HS-27A (cell line): ENCODE data around the gene KYNU.
"Not testable (repeated sequence)": the region's sequence is repeated elsewhere in the genome, so short reads cannot be mapped to it uniquely, and the experiment has no call there.

ENCODE experiments used
- DNase-seq: peaks from one replicate; pipeline ENCODE4 v3.0.0-alpha.2; 2012; ENCODE audit warnings: low read depth, missing footprints

Gene KYNU

GRCh38 chr2:142877216-142877838 lies at the start of gene KYNU:
KYNU (plus strand) TSS chr2:142877664; CDS start chr2:142885368, 7,704 bp downstream.
- DNase-seq: no peak

DNA sequence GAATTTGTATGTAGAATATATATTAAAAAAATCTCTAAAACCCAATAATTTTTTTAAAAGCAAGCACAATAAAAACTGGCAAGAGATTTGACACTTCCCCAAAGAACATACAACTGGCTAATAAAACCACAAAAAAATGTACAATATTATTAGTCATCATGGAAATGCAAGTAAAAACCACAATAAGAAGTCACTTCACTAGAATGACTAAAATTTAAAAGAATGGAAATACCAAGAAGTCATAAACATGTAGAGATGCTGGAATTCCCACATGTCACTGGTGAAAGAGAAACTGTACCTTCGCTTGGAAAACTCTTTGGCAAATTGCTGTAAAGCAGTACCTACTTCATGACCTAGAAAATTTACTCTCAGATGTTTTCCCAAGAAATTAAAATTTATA lies 43.4 kb upstream of the KYNU start:
- peak; percentile 34 for DNase-seq

DNA sequence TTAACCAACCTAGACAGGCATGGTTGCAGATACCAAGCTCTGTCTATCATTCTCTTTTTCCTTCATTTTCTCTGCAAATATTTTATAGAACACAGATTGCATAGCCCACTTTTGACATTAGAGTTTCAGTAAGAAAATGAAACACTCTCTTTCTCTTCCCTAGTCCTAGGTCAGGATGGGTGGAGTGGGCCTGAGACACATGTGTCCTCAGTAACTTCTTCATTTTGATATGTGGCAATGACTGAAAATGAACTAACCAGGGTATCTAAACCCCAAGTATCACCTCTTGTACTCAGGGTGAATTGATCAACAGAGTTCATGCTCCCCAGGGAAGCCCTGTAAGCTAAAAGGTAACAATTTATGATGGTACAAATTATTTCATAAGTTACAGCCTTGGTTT lies 37.0 kb upstream of the KYNU start:
- DNase-seq: no peak

- no peak for DNase-seq
Measured at GRCh38 chr2:142841788-142842187, 35.7 kb upstream of the KYNU start.

GRCh38 chr2:142842369-142842768 lies 35.1 kb upstream of the KYNU start:
- no peak for DNase-seq

GRCh38 chr2:142843731-142844130 lies 33.7 kb upstream of the KYNU start:
- DNase-seq: no peak

- DNase-seq: no peak
Measured at GRCh38 chr2:142848023-142848606, 29.3 kb upstream of the KYNU start.

- DNase-seq: no peak
Measured at GRCh38 chr2:142849820-142850219, 27.6 kb upstream of the KYNU start.

- no peak for DNase-seq
Measured at GRCh38 chr2:142853912-142854311, 23.6 kb upstream of the KYNU start.

GRCh38 chr2:142857256-142858164 lies 20.0 kb upstream of the KYNU start:
- DNase-seq: no peak

DNA sequence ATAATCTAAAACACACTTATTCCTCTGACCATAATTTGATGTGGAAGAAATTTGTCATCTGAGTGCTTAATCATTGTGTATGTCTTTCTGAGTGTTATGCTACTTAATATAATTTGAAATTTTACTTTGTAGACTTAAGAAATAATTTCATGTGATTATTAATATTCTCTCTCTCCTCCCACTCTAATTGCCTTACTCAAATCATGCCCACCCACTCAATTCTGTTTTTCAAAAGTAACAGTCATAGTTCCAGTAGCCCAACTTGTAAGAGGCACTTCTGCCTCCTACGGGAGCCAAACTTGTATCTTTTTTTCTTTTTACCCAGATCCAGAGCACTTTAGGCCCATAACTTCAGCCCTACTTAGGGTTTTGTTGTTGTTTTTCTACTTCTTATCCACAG lies 18.5 kb upstream of the KYNU start:
- DNase-seq: no peak

DNA sequence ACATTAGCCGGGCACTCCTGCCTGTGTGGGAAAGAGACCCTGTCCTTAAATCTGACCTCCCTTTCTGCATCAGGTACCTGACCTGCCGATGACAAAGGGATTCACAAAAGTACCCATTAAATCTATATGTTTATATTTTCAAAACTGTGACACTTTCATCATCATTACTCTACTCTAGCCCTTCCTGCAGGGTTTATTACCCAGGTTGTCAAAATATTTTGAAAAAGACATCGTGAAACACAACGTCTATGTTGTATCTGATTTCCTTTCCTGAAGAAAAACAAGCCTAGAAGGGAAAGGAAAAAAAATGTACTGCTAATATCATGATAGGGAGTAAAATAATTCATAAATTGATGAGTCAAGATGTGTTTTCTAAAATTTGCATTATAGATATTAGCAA lies 15.2 kb upstream of the KYNU start:
- no peak for DNase-seq

- no peak for DNase-seq
Measured at GRCh38 chr2:142862847-142863246, 14.6 kb upstream of the KYNU start.

DNA sequence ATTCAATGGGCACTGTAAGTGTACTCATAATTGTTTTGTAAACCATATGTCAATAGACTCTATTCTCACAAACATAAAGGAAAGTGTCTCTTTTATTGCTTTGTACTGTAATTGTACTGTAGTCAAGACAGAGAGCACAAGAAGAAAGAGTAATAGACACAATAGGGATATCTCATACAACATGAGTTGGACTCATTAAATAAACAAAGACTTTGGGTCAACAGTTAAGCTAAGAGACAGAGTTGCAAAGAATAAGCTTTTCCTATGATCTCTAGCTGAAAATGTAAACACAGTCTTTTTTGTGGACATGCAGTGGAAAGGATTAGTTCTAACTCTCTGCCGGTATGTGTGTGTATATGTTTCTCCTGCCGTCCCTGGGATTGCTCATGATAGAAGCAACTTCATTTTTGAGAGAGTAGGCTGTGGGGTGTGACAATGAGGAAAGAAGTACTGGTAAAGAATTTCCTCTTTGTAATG lies 13.9 kb upstream of the KYNU start:
- DNase-seq: no peak

DNA sequence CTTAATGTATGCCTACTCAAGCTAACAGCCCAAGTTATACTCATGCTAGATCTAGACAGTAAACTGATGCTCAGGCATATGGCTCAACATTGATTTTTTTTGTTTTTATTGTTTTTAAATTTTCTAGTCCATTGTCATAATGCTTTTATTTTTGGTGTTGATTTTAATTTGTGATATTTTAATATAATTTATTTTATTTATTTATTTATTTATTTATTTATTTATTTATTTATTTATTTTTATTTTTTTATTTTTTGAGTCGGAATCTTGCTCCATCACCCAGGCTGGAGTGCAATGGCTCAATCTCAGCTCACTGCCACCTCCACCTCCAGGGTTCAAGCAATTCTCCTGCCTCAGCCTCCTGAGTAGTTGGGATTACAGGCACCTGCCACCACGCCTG lies 12.9 kb upstream of the KYNU start:
- DNase-seq: not testable (repeated sequence)

DNA sequence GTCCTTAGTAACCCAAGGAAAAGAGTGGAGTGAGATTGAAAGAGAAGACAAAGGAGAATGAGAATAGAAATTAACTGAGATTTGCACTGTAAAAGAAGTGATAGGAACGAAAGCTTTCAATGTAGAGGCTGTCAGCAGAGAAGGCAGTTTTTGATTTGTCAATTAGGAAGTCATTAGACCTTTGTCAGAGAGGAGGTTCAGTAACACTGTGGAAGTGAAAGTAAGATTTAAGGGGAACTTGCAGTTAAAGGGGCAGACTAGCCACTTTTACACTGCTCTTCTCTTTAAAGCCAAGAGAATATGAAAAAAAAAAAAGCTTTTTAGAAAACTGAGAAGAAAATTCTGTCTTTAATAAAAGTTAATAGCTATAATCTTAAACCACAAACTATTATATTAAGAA lies 11.5 kb upstream of the KYNU start:
- no peak for DNase-seq

DNA sequence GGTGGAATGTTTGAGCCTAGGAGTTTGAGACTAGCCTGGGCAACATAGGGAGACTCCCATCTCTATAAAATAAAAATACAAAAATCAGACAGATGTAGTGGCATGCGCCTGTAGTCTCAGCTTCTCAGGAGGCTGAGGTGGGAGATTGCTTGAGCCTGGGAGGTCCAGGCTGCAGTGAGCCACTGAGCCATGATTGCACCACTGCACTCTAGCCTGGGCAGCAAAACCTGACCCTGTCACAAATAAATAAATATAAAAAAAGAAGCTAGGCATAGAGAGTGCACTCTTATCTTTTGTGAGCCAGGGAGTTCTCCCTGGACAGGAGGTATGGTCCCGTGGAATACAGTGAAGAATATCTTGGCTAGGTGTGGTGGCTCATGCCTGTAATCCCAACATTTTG lies 11.0 kb upstream of the KYNU start:
- DNase-seq: no peak

DNA sequence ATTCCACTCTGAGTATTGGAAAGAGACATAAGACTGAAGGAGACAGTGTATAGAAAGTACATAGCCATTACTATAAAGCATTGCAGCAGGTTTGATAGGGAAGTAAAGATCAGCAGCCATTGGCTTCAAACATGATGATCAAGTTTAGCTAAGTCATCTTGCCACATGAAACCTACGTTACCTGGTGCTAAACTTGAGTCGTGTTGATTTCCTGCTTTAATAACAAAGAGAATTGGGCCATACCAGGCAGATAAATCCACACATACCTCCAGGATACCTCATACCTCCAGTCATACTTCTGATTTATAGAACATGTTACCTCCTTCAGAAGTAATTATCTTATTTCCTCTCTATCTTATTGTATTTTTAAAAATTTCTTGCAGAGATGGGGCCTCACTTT lies 10.3 kb upstream of the KYNU start:
- DNase-seq: no peak

GRCh38 chr2:142868229-142868762 lies 9.2 kb upstream of the KYNU start:
- no peak for DNase-seq

DNA sequence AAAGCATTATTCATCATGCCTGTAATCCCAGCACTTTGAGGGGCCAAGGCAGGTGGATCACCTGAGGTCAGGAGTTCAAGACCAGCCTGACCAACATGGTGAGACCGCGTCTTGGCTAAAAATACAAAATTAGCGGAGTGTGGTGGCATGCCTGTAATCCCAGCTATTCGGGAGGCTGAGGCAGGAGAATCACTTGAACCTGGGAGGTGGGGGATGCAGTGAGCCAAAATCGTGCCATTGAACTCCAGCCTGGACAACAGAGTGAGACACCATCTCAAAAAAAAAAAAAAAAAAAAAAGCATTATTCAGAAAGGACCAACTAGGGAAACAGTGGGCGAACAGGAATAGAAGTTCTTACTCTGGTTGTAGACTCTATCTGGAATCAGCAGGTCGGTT lies 8.4 kb upstream of the KYNU start:
- not testable (repeated sequence) for DNase-seq

DNA sequence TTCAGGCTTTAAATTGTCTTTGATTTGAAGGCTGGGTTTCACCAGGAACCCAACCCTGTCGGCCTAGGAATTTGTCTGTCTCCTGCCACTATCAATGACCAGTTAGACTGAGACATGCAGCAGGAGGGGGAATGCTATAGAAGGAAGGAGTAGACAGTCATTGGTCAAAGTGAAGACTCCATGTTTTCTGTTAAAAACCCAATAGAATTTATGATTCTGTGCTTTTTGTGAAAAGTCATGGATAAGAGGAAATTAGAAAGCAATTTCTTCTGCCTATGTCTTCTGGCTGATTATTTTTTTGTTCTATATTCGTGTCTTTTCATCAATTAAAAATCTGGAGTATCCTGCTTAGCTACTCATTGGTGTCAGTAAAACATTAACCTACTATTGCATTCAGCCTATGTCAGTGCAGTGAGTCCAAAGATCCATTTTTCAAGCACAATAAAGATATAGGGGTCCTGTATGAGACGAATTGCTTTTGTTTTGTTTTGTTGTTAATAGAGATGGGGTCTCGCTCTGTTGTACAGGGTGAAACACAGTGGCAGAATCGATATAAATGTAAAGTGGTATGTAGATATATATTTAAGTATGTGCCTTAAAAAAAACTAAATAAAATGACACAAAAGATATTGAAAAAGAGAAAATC lies 7.9 kb upstream of the KYNU start:
- DNase-seq: no peak

DNA sequence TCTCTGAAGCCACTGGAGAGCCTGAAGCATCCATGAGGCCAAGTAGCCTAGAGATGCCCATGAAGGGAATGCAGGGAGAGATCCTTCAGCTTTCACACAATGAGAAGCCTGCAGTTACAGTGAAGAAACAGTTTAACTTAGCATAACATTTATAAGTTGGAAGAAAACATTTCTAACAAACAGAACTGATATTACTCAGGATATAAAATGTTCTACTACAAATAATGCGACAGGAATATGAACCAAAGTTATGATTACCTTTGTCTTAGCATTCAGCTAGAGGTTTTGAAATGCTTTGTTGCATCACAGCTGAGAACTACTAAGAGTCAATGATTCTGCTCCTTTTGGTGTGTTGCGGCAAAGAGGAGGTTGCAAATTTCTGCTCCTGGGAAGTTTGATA lies 6.9 kb upstream of the KYNU start:
- no peak for DNase-seq
